Hematopoietic multipotent progenitor cell (in vitro differentiated cells): ENCODE measurements around the gene ATOH8. TPM values are rescaled to one million over a fixed set of nuclear protein-coding genes. Genes with fewer than 3 reads are reported as not detected.

Source experiments
- DNase-seq, 3 donors: peaks; one replicate each; pipeline ENCODE4 v3.0.0-alpha.2; 2011 to 2015; ENCODE audit warnings: low read depth in 2 of 3, low spot score in 2 of 3
- total RNA-seq: library from RNA; depleted of rRNA; stranded (reverse); fragments of >200 nt; gene quantifications from one replicate; pipeline ENCODE4 v1.2.3, GENCODE V29; 2012

Gene ATOH8
- total RNA-seq, 1 donor = under 0.01 TPM

DNA sequence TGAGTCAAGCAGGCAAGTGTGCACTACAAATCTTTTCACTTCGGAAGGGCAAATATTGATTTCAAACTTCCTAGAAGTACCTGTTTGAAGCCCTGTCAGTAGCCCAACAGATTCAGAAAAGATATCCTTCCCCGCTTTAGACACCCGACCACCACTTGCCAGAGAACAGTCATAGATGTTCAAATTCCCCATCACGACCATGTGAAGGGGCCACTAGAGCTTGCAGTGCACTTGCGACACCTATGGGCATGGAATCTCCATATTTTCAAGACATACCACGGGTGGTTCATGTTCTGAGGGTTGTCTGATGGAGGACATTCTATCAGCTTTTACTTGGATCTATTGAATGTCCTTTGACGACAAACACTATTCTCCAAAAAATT lies 35.8 kb upstream of the ATOH8 start:
- DNase-seq = peak in 1 of 3 donors; percentile 36

DNA sequence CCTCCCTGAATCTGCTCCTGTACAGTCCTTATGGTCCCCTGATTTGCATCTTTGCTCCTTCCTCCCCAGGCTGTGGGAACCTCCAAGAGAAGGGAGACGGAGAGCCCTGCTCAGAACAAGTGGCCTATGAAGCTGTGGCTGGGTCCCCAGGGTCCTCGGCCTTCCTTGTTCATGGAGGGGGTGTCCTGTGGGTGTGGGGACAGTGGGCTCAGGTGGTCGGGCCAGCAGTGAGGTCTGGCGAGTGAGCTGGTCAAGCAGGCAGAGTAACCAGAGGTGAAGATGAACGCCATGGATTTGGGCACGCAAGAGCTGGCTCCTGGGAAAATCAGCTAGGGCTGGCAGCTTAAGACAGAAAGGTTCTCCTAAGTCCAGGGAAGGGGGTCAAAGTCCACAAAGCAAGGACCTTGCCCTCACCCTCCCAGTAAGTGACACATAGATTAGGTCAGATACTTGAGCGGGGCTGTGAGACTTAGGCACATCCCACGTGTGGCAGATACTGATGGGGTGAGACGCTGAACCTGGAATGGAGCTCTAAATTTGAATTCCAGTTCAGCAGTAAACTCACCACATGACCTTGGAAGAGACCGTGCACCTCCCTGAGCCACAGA lies 34.8 kb upstream of the ATOH8 start:
- DNase-seq = no peak

DNA sequence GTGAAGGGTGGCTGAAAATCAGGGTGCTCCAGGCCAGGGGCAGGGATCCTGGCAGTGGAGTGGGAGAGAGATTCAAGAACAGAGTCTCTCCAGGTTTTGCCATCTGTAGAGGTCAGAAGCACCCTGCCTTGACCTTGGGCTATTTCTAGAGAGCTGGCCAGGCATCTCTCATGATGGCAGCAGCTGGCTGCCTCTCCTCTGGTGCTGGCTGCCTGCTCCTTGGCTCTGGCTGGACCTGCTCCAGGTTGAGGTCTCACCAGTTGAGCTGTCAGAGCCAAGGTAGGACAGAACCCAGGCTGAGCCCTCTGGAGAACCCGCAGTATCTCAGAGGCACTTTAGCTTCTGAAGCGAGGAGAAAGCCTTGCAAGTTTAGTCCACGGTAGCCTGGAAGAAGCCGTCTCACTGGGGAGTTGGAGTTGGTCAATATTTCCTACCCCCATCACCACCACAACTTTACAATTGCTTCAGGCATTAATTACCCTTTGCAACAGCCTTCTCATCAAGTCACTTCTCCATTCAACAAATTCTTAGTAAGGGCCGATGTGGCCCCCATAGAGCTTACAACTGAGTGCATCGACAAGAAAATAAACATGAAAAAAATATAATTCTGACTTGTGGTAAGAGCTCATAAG lies 34.1 kb upstream of the ATOH8 start:
- no peak for DNase-seq

DNA sequence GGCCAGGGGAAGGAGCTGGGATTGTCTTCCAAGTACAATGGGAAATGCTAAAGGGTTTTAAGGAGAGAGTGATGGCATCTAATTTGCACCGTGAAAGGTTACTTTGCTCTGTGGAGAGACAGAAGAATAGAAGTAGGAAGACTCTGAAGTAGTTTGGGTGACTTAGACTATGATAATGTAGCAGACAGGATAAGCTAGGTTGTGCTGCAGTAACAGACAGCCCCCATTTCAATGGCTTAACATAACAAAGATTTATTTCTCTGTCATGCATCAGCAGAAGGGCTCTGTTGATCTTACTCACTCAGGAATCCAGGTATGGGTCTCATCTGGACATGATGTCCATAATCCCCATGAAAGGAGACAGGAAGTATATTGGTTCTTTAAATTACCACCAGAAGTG lies 33.3 kb upstream of the ATOH8 start:
- no peak for DNase-seq

DNA sequence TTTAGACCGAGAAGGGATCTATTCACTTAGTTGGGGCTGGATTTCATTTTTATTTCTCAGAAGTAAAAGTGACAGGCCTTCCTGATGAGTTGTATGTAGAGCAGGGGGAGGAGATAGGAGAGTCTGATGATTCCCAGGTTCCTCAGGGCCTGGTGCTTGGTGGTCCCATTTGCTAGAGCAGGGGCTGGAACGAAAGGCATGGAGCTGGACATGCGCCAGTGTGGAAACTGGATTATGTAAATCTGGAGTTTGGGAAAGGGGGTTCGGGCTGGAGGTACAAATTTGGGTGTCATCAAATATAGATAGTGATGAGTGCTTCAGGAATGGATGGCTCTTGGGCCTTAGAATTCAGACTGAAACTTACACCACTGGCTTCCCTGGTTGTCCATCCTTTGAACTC lies 32.1 kb upstream of the ATOH8 start:
- DNase-seq = no peak

DNA sequence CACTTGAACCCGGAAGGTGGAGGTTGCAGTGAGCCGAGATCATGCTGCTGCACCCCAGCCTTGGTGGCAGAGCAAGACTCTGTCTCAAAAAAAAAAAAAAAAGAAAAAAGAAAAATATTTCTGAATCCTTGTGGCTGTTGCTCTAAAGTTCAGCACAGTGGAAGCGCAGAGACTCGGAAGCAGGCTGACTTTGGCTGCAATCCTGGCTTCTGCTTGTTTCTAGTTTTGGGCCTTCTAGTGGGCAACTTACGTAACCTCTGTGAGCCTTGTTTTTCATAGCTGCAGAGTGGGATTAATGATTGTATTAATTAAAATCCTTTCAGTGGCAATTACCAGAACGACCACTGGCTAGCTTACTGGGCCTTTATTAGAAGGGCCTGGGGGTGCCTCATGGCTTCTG lies 31.3 kb upstream of the ATOH8 start:
- DNase-seq = no peak

DNA sequence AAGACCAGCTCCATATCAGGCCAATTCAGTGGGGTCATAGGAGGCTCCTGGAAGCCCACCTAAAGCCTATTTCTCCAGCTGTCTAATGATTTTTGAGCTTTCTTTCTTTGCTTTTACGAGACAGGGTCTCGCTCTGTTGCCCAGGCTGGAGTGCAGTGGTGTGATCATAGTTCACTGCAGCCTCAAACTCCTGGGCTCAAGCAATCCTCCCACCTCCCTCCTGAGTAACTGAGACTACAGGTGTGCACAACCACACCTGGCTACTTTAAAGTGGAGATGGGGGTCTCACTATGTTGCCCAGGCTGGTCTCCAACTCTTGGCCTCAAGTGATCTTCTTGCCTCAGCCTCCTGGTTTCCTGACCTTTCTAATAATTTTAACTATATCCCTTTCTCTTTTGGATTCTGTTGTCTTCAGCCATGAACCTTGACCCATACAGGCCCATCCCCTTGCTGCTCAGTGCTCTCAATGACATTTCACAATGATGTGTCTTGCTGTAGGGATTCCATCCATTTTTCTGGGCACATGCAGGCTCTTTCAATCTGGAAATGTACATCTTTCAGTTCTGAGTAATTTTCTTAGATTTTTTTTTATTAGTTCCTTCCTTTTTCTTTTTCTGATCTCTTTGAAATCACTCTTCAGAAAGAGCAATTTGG lies 30.0 kb upstream of the ATOH8 start:
- no peak for DNase-seq

DNA sequence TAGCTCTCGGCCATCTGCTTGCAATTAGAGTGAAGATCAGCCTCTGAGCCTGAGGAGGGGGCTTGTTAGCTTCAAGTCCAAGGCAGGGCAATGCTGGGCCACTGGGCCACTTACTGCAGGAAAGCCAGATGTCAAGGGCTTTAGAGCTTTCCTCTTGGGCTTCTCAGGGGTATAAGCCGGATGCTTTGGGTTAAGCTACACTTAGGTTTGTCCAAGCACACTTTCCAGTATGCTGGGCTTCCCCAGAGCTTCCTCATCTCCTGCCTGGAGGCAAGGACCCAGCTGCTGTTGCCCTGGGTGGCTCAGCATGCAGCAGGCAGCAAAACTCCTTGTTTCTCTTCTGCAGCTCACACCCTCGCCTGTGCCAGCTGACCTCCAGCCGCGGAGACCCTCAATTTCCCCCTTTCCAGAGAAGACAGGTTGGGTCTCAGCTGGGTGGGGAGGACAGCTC lies 29.0 kb upstream of the ATOH8 start:
- no peak for DNase-seq

DNA sequence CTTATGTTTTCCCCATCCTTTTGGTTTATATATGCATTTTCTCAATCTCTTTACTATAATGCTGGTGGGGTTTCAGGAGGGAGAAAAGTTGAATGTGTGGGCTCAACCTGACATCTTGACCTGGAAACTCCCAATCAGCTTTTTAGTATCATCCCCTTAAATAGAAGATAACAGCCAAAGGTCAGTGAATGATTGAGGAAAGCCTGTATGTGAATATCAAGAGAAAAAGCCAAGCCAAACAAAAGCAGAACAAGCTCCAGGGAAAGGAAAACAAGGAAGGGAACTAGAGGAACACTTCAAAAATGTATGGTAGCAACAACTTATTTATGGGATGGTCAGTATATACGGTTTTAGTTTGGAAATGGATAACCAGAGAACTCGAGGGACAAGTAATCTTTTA lies 28.3 kb upstream of the ATOH8 start:
- no peak for DNase-seq

DNA sequence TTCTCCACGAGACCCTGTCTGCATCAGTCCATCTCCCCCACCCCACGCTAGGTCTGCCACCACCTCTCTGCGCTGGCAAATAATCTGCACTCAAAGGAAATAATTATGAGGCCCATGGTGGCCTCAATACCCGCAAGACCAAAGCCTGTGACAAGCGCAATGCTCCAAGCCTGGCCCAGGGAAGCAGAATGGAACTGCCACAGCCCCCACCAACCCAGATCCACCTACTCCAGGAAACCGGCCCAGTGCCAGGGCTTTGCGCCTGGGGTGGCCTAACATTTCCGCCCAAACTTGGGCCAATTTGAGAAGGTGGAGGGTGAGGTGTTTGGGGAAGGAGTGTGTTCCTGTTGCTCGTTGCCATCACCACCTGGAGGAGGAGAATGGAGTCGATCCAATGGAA lies 26.0 kb upstream of the ATOH8 start:
- no peak for DNase-seq

DNA sequence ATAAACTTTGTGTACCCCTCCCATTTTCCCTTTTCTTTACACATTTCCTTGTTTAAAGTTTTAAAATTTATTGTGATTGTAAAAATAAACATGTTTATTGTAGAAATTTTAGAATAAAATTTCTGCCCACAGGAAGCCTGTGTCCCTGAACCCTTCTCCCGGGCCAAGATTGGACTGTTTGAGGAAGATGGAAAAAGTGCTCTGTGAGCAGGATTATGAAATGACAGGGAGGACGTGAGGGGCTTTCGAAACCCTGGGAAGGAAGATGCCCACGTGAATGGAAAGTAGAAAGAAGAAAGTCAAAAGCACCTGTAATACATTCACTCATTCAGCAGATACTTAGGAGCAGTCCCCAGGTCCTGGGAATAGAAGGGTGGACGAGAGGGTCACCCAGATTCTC lies 25.4 kb upstream of the ATOH8 start:
- DNase-seq = no peak

DNA sequence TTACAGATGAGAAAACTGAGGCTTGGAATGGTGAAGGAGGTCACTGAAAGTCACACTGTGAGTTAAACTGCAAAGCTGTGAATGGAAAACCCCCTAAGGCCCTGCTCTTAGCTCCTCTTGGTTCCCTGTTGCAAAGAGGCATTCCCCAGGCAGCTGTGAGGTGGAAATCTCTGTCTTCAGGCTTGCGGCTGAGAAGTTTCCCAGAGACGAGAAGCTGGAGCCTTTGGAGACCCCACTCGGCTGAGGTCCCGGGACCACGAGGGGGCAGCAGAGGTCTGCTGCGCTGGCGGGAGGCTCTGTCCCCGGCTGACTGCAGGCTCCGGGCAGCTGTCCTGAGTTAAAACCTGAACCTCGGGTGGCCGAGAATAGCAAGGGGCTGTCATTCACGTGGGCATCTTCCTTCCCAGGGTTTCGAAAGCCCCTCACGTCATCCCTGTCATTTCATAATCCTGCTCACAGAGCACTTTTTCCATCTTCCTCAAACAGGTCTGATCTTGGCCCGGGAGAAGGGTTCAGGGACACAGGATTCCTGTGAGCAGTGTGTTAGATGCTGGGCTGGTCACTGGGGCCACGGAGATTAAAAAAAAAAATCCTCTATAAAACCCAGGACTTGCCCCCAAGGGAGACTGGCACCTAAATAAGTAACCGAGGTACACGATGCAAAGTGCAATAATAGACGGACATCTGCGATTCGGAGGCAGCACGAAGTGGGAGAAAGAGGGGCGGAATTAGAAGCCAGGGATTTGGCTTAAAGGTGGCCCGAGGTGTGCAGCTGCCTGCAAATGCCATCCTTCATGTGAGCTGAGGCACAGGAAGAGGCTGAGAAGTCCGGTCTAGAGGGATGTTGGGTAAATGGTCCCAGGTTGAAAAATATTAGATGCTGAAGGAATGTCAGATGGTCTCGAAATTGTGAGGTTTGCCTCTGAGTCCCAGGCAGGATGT lies 24.6 kb upstream of the ATOH8 start:
- DNase-seq = peak; percentile 34 to 75 (median 62)

DNA sequence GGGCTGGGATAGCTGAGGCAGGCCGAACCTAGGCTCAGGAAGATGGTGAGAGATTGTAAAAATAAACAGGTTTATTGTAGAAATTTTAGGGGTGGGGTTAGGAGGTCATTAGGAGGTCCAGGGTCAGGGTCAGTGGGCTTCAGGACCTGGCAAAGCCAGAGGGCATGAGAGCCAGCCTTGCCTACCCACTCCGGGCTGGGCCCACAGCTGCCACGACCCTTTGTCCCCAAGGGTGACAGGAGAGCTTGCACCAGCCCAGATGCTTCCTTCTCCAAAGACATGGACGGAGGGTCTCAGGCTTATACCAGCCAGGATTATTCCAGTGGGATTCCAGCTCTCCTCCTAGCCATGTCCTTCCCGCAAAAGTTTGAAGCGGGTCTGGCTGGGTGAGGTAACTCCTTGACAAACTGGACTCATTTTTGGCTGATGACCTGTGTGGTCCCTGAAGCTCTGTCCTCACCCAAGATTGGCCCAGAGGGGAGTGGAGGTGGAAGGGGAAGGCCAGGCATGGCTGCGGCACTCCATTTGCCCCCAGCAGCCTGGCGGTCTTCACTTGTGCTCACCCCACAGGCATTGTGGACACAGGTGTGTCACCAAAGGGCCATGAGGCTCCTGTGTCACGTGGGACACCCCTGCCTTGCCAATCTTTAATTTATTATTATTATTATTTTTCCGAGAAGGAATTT lies 23.8 kb upstream of the ATOH8 start:
- DNase-seq = no peak

DNA sequence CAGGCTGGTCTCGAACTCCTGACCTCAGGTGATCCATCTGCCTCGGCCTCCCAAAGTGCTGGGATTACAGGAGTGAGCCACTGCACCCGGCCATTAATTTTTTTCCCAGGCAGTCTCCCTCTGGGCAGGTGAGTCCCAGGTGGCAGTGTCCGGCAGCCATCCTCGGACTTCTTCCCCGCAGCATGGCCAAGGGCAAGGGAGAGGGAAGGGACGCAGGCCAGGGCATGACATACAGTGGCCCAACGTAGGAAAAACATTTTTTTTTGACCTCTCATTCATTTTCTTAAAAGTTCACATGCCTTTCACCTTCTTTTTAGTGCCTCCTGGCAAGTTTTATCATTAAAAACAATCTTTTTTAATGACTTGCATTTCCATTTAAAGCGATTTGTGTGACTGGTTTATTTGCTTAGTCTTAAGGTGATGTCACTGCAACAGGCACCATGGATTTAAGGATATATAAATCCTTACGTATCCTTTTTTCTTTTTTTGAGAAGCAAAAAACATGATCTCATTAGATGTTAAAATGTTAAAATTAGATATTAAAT lies 23.0 kb upstream of the ATOH8 start:
- no peak for DNase-seq

DNA sequence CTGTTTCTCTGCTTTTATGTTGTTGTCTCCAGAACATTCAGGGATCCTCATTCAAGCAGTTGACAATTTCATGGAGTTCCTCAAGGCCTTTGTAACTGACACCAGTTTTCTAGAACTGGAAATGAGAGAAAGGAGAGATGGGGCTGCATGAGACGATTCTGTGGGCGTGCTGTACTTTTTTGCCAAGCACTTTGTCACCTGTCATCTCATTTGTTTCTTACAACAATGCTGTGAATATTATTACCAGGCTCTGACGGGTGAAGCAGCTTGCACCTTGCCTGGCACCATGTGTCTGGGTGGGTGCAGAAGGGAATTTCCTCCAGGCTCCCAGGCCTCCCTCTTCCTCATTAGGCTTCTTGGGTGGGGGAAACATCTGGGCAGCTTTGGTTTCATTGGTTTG lies 22.2 kb upstream of the ATOH8 start:
- no peak for DNase-seq

DNA sequence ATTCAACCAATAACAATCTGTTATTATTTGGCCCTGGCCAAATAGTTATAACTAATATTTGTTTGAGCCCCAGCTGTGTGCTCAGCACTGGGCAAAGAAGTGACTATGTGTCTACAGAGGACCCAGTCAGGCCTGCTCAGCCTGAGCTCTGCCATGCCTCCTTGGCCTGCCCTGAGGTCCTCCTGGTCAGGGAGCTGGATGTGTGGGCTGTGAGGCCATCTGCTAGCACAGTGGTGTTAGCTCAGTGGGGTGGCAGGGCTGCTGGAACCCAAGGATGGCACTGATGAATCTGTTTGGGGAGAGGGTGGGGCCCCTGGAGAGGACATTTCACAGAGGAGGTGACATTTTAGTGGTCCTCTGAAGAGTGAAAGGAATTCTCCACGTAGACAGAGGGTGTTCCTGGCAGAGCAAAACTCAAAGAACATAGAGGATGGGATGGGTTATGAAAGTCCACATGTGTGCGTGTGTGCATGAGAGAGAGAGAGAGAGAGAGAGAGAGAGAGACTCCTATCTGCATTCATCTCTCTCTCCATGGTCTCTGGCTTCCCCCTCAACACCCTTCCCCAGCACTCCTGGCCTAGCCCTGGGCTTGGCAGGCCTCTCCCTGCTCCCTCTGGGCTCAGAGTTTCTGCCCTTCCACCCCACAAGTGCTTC lies 21.2 kb upstream of the ATOH8 start:
- DNase-seq = no peak

DNA sequence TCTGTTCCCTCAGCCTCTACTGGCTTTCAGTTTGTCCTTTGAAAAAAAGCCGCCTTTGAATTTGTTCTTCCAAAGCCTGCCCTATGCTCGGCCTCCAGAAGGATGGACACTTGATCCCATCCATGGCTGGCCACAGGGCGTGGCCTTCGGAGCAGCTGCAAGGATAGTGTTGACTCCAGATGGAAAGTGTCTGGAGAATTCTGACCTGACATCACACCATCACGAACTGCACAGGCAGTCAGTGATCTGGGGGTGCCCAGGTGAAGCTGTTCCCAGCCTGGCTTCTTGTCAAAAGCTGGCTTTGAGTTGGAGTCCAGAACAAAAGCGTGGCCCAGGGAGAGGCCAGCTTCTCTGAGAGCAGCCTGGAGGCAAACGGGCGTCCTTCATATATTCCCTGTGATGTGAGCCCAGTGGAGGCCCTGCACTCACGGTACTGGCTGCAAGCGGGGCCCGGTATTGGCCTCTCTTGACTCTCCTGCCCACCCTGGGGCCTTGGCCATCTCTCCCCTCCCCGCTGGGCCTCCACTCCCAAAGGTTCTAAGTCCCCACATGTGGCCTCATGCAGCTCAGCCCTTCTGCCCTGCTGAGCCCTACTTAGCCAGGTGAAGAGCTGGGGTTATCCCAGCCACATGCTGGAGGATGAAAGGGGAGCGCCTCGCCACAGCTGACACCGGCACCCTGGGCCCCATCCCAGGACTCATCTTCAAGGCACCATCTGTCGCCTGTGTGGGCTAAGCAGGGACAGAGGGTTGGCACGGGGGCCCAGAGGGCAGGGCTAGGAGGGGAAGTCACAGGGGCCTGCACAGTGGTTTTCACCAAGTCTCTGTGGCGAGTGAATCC lies 20.4 kb upstream of the ATOH8 start:
- DNase-seq = no peak

DNA sequence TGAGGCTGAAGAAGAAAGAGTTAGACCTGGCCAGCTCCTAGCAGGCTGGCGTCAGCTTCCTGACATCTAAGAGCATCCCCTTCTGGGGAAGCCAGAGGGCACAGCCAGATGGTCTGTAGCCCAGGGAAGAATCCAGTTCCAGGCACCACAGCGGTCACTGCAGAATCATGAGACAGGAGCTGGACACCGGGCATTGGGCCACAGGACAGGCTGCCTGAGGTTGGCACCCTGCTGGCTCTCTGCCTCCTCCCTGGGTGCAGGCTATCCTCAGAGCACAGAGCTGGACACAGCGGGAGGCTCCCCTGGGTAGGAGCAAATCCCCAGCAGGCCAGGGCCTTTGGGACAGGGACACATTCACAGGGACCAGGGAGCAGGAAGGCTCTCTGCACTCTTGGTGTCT lies 19.8 kb upstream of the ATOH8 start:
- no peak for DNase-seq
